HepG2 (cell line): ENCODE data around the gene VPS54. TPM values are rescaled to one million over a fixed set of nuclear protein-coding genes. Genes with fewer than 3 reads are reported as not detected.

Experiments used
- CENPT ChIP-seq: sonication (generic); formaldehyde crosslinking; IDR thresholded peaks from 2 replicates; pipeline ENCODE4 v1.8.0; 2022; ENCODE audit warnings: low read depth, mild to moderate bottlenecking, moderate library complexity, missing genetic modification reagents
- GTF3A ChIP-seq: sonication (generic); formaldehyde crosslinking; conservative IDR thresholded peaks from 2 replicates; pipeline ENCODE4 v1.4.0; 2020; ENCODE audit warnings: mild to moderate bottlenecking, missing genetic modification reagents
- HNF1B ChIP-seq: sonication (generic); formaldehyde crosslinking; IDR thresholded peaks from 2 replicates; pipeline ENCODE4 v1.5.1; 2020; ENCODE audit warnings: mild to moderate bottlenecking, moderate library complexity, missing genetic modification reagents
- MEIS1 ChIP-seq: sonication (generic); formaldehyde crosslinking; IDR thresholded peaks from 2 replicates; pipeline ENCODE4 v1.9.0; 2021; ENCODE audit warnings: mild to moderate bottlenecking, missing genetic modification reagents, moderate library complexity, borderline replicate concordance
- POGZ ChIP-seq: sonication (generic); formaldehyde crosslinking; IDR thresholded peaks from 2 replicates; pipeline ENCODE4 v1.4.0; 2020; ENCODE audit warnings: mild to moderate bottlenecking, missing genetic modification reagents
- ZBTB33 ChIP-seq: sonication (generic); formaldehyde crosslinking; IDR thresholded peaks from 2 replicates; pipeline ENCODE4 v1.4.0; 2020; ENCODE audit warnings: missing genetic modification reagents
- ZBTB38 ChIP-seq: sonication (generic); formaldehyde crosslinking; IDR thresholded peaks from 2 replicates; pipeline ENCODE4 v1.5.1; 2020; ENCODE audit warnings: mild to moderate bottlenecking, missing genetic modification reagents
- ZFX ChIP-seq: sonication (generic); formaldehyde crosslinking; IDR thresholded peaks from 2 replicates; pipeline ENCODE4 v1.4.0; 2020; ENCODE audit warnings: mild to moderate bottlenecking, low read depth, missing genetic modification reagents, moderate library complexity
- ZNF615 ChIP-seq: sonication (generic); formaldehyde crosslinking; IDR thresholded peaks from 2 replicates; pipeline ENCODE4 v1.5.0; 2020; ENCODE audit warnings: mild to moderate bottlenecking, missing genetic modification reagents, borderline replicate concordance
- polyA plus RNA-seq, 8 experiments: library from polyadenylated mRNA; depleted of rRNA in 3 of 8; stranded (reverse) in 7 of 8; unstranded in 1 of 8; fragments of >200 nt; fragmentation: Illumina TruSeq in 4 of 8; extraction: Trizol in 4 of 8; gene quantifications; 2 replicates each; pipeline versions ENCODE4 v1.2.1 to v1.2.3, GENCODE V29; 2011 to 2016; ENCODE audit warnings: low read depth in 4 of 8, missing spikeins in 1 of 8, mixed read lengths in 1 of 8; ENCODE audit not compliant: insufficient read depth in 1 of 8
- total RNA-seq, 5 experiments: library from RNA; depleted of rRNA; stranded (reverse); fragments of >200 nt; fragmentation: Illumina TruSeq; extraction: Trizol; gene quantifications; 2 replicates each; pipeline ENCODE4 v1.2.3, GENCODE V29; 2016; ENCODE audit warnings: low read depth in 1 of 5
- TF ChIP-seq, protein P1 (sequence below): sonication (generic); formaldehyde crosslinking; IDR thresholded peaks from 2 replicates; pipeline ENCODE4 v1.4.0; 2020; ENCODE audit warnings: missing genetic modification reagents, borderline replicate concordance
- TF ChIP-seq, protein P2 (sequence below): sonication (generic); formaldehyde crosslinking; IDR thresholded peaks from 2 replicates; pipeline ENCODE4 v1.9.0; 2022; ENCODE audit warnings: missing genetic modification reagents, mild to moderate bottlenecking, borderline replicate concordance

VPS54 gene
- total and polyA plus RNA-seq, 2 of the 13 experiments (the other 11 are each of a cell fraction or from before 2014, with no cell fraction given) = 64.7 to 77.5 TPM

GRCh38 chr2:63990072-63990471 is 29.2 kb downstream of the VPS54 start (continued):
- TF ChIP-seq CENPT (CRISPR knock-in tag) (0 out of 2 replicates have a peak, but pooled peaks have one; percentile 34), ZBTB38 (CRISPR knock-in tag) (peak; percentile 95), ZNF615 (0 out of 2 replicates have a peak, but pooled peaks have one; percentile 42), GTF3A (CRISPR knock-in tag) (0 out of 2 replicates have a peak, but pooled peaks have one; percentile 47), MEIS1 (CRISPR knock-in tag) (peak; percentile 64; the same call in 1 of the 2 replicates), HNF1B (CRISPR knock-in tag) (peak; percentile 9; the same call in 1 of the 2 replicates), ZFX (CRISPR knock-in tag) (peak; percentile 15; the same call in 1 of the 2 replicates), POGZ (CRISPR knock-in tag) (0 out of 2 replicates have a peak, but pooled peaks have one; percentile 19), ZBTB33 (CRISPR knock-in tag) (0 out of 2 replicates have a peak, but pooled peaks have one; percentile 13)
- TF ChIP-seq, protein P1, sequence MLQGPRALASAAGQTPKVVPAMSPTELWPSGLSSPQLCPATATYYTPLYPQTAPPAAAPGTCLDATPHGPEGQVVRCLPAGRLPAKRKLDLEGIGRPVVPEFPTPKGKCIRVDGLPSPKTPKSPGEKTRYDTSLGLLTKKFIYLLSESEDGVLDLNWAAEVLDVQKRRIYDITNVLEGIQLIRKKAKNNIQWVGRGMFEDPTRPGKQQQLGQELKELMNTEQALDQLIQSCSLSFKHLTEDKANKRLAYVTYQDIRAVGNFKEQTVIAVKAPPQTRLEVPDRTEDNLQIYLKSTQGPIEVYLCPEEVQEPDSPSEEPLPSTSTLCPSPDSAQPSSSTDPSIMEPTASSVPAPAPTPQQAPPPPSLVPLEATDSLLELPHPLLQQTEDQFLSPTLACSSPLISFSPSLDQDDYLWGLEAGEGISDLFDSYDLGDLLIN (CRISPR knock-in tag) = no peak
- TF ChIP-seq, protein P2, sequence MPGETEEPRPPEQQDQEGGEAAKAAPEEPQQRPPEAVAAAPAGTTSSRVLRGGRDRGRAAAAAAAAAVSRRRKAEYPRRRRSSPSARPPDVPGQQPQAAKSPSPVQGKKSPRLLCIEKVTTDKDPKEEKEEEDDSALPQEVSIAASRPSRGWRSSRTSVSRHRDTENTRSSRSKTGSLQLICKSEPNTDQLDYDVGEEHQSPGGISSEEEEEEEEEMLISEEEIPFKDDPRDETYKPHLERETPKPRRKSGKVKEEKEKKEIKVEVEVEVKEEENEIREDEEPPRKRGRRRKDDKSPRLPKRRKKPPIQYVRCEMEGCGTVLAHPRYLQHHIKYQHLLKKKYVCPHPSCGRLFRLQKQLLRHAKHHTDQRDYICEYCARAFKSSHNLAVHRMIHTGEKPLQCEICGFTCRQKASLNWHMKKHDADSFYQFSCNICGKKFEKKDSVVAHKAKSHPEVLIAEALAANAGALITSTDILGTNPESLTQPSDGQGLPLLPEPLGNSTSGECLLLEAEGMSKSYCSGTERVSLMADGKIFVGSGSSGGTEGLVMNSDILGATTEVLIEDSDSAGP = peak; percentile 27; the same call in 1 of the 2 replicates
